ENCODE results near the gene PHACTR1.

PHACTR1 gene

GRCh38 chr6:13166916-13167315 lies 450.3 kb downstream of the PHACTR1 start:
- FAIRE-seq: no peak

DNA sequence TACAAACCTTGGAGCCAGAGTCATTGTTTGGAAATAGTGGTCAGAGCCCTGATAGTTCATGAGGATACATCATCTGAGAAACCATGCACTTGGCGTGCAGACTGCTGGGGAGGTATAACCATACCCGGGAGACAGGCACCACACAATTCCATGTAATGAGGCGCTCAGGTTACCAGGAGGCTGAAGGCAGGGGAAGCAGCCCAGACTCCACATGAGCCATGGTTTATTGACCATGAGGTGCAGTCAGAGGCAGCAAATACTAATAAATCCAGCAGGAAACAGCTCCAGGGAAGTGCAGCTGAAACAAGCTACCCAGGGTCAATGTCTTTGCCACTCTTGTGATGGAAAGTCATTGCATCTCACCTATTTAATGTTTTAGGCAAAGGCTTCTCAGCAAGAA lies 455.7 kb downstream of the PHACTR1 start:
- no peak for FAIRE-seq

DNA sequence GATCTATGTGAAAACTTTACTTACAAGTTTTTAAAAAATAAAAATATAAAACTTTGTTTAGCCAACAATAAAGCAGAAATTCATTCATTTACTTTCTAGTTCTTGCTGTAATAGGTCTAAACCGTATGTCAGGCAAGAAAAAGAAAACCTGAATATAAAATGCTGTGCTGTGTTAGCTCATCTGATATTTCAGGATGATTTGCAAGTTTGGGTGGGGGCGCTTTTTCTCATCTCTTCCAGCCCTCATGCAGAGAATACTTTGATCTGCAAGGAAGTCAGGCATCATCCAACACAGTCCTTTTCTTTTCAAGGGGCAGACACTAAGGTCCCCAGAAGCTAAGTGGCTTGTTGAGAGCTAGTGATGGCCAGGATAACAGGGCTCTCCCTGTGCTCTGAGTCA lies 458.5 kb downstream of the PHACTR1 start:
- FAIRE-seq: no peak

- no peak for FAIRE-seq
These were observed 459.2 kb downstream of the PHACTR1 start for GRCh38 chr6:13175759-13176158.

- FAIRE-seq: no peak
These were observed 461.1 kb downstream of the PHACTR1 start for GRCh38 chr6:13177664-13178063.

GRCh38 chr6:13178107-13178506 lies 461.5 kb downstream of the PHACTR1 start:
- no peak for FAIRE-seq

DNA sequence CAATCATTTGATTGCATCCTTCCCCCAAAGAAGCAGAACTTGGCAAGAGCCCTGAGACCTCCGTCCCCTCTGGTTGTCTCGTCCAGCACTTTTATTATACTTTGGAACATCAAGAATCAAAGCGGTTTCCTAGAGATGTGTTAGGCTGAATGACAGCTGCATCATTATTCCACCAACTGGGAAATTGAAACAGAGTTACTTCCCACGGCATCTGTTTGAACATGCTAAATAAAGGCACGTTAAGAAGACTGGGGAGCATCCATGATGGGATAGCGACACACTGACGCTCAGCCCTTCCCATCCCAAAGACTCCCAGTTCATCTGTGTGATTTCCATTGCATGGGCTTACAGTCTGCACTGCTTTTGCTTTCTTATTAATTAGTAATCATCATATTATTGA lies 464.0 kb downstream of the PHACTR1 start:
- FAIRE-seq: no peak

DNA sequence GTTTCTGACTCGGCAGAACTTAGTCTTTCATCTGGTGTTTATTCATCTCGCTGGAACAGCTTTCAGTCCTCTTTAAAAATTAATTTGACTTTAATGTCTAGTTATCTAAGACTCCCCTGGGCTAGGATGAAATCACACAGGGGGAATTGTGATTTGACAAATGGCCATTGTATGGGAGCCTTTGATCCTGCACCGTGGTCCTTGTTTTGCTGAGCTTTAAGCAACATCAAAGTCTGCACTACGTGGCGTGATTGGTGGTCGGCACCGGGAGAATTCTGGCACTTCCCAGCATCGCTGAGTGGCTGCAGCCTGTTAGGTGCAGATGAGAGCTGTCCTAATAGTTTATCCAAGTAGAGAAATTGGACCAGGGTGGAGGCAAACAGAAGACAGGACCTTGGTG lies 464.8 kb downstream of the PHACTR1 start:
- no peak for FAIRE-seq

GRCh38 chr6:13183415-13184088 lies 467.0 kb downstream of the PHACTR1 start:
- FAIRE-seq: no peak

DNA sequence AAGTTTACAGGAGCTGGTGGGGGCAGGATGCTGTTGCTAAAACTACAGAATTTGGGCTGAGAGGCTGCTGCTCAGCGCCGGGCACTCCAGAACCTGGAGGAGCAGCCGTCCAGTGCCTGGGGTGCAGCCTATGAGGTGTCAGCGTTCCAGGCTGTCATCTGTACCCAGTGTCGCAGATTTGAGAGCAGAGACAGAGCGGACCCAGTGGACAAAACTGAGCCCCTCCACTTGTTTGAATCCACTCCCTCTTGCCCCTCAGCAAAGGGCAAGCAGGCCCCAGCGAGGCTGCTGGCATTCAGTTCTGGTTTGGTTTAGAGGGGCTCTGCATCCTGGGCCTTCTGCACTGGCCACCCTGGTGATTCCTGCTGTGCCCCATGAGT lies 467.5 kb downstream of the PHACTR1 start:
- no peak for FAIRE-seq

GRCh38 chr6:13184547-13184946 lies 468.0 kb downstream of the PHACTR1 start:
- no peak for FAIRE-seq

GRCh38 chr6:13186861-13187260 lies 470.3 kb downstream of the PHACTR1 start:
- FAIRE-seq: no peak

- FAIRE-seq: no peak
These were observed 471.1 kb downstream of the PHACTR1 start for GRCh38 chr6:13187692-13188091.

DNA sequence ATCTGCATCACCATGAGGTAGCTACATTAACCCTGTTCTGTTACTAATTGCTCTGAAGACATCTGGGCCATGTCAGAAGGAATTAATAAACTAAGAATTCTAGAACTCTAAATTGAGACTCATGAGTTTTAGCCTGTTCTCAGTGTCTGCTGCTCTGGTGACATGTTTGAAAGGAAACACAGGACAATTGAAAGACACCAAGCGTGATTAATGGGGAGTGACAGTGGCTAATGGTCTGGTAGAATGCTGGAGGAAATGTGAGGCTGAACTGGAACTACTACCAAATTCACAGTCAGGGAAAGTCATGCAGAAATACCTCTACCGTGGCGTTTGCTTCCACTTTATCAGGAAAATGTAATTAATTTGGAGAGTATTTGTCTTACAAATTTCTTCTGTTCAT lies 471.7 kb downstream of the PHACTR1 start:
- no peak for FAIRE-seq

- no peak for FAIRE-seq
These were observed 473.1 kb downstream of the PHACTR1 start for GRCh38 chr6:13189710-13190109.

DNA sequence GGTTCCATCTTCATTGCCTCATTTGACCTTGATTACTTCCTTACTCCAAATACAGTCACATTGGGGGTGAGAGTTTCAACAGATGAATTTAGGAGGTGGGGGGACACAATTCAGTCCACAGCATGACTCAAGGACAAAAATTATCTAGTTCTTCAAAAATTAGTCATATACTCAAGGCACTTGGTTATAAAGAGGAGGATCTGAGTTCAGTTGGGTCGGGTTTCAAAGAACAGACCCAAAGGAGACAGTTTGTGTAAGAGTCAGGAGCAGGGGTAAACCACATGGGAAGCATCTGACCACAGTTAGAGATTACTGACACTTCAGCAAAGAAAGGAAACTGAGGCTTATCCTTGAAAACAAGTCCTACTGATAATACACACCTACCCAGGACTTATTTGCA lies 473.8 kb downstream of the PHACTR1 start:
- no peak for FAIRE-seq

DNA sequence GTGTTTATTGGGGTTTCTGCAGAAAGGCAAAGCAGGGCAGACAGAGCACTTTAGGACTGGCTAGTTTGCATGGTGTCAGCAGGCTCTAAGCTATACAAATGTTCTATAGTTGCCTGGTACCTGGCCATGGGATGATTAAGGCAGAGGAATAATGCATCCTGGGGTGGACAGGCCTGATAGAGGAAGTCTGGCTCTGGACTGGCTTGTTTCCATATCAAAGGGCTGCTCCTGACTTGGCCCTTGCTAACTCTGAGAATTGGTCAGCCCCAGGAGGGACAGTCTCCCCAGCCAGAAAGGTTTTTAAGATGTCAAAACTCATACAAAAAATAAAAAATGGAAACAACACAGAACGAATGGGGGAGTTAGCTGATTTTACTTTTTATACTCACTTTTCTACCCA lies 474.9 kb downstream of the PHACTR1 start:
- no peak for FAIRE-seq

GRCh38 chr6:13194852-13195251 lies 478.3 kb downstream of the PHACTR1 start:
- no peak for FAIRE-seq

DNA sequence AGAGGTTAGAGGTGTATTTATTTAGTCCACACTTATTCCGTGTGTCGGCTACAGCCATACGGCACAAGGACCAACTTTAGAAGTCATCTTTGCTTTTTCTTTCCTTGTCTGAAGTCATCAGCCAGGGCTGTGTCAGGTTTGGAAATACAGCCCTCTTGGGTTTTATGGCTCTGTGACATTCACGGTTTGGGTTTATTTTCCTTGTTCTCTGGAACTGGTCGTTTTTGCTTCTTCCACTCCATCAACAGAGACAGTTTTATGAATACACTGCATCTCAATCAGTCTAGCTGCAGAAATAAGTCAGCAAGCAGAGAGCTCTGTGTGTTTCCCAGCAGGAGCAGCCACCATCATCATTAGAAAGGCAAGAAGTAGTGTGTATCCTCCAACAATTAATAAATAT lies 479.2 kb downstream of the PHACTR1 start:
- FAIRE-seq: no peak

DNA sequence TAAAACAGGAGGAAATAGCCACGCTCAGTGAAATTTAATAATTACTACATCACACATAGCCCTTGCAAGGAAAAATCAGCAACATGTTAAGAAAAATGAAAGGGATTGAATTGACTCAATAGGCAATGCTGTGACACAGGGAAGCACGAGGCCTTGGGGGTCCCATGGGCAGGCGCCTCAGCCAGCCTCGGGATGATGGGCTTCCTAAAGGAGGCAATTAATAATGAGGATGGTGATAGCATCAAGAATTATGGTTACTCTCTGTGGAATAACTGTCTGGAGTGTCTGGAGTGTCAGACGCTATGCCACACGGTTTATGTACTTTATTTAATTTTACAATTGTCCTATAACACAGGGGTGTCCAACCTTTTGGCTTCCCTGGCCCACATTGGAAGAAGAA lies 481.6 kb downstream of the PHACTR1 start:
- FAIRE-seq: no peak

- FAIRE-seq: no peak
These were observed 484.8 kb downstream of the PHACTR1 start for GRCh38 chr6:13201336-13201735.

GRCh38 chr6:13203145-13203544 lies 486.6 kb downstream of the PHACTR1 start:
- FAIRE-seq: no peak

GRCh38 chr6:13205106-13205505 lies 488.5 kb downstream of the PHACTR1 start:
- no peak for FAIRE-seq

DNA sequence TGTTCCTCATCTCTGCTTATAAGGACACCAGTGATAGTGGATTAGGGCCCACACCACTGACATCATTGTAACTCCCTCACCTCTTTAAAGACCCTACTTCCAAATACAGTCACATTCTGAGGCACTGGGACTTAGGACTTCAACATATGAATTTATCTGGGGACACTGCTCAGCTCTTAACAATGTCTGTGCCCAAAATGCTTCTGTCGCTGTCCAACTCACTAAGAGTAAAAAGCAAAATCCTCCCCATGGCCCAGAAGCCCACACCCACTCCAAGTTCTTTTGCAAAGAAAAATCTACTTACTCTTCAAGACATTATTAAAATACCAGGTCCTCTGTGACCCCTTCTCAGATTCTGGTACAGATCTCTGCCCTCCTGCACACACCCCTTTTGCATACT lies 495.5 kb downstream of the PHACTR1 start:
- no peak for FAIRE-seq

DNA sequence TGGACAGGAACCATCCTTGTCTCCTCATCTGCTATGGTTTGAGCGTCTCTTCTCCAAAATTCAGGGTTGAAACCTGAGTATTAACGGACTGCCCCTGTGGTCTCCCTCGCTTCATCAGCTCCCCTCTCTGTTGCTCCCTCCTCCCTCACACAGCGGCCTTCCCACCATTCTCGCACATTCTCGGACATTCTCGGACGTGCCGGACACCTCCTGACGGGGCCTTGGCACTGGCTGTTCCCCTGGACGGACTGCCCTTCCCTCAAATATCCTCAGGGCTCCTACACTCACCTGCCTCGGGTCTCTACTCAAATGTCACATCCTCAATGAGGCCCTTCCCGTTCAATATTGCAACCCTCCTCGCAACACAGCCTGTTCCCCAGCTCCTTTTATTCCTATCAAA lies 496.0 kb downstream of the PHACTR1 start:
- FAIRE-seq: no peak

- no peak for FAIRE-seq
These were observed 498.8 kb downstream of the PHACTR1 start for GRCh38 chr6:13215390-13215789.

All from TTC549 (cell line).